HG03039 (cell line): ENCODE results near the gene UVSSA.

ENCODE experiments used
- ATAC-seq: cut with Tn5 transposase; IDR thresholded peaks from one replicate; pipeline ENCODE4 v1.9.1; 2021; ENCODE audit warnings: mild to moderate bottlenecking, moderate library complexity; ENCODE audit not compliant: unreplicated experiment

UVSSA gene, protein sequence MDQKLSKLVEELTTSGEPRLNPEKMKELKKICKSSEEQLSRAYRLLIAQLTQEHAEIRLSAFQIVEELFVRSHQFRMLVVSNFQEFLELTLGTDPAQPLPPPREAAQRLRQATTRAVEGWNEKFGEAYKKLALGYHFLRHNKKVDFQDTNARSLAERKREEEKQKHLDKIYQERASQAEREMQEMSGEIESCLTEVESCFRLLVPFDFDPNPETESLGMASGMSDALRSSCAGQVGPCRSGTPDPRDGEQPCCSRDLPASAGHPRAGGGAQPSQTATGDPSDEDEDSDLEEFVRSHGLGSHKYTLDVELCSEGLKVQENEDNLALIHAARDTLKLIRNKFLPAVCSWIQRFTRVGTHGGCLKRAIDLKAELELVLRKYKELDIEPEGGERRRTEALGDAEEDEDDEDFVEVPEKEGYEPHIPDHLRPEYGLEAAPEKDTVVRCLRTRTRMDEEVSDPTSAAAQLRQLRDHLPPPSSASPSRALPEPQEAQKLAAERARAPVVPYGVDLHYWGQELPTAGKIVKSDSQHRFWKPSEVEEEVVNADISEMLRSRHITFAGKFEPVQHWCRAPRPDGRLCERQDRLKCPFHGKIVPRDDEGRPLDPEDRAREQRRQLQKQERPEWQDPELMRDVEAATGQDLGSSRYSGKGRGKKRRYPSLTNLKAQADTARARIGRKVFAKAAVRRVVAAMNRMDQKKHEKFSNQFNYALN

DNA sequence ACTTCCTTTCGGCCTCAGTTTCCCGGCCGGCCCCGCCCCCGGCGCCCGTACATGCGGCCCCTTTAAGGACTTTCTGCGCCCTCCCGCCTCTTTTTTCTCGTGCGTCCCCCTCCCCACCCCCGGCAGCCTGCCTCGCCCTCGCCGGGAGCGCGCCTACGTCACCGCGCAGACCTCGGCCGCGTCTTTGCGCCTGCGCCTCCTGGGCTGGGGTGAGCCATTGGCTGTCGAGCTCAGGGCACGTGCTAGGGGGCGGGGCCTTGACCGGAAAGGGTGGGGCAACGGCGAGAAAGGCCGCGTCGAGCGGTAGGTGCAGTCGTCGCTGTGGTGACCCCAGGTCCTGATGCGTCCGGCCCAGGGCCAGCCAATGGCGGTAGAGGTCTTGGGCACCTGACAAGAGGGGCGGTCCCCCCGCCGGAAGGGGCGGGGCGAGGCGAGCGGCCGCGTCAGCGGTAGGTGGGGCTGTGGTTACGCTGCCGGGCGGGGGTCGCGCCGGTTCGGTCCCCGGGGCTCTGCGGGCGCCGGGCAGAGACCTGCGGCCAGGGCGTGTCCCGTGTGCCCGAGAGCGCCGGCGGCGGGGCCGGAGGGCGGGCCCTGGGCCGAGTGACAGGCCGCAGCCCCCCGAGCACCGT lies at the start of gene UVSSA:
TSS of gene UVSSA (plus strand) at position 428 of the 629 bp plus-strand sequence. CDS start 884 bp downstream, outside the sequence.
- ATAC-seq = peak; percentile 91

DNA sequence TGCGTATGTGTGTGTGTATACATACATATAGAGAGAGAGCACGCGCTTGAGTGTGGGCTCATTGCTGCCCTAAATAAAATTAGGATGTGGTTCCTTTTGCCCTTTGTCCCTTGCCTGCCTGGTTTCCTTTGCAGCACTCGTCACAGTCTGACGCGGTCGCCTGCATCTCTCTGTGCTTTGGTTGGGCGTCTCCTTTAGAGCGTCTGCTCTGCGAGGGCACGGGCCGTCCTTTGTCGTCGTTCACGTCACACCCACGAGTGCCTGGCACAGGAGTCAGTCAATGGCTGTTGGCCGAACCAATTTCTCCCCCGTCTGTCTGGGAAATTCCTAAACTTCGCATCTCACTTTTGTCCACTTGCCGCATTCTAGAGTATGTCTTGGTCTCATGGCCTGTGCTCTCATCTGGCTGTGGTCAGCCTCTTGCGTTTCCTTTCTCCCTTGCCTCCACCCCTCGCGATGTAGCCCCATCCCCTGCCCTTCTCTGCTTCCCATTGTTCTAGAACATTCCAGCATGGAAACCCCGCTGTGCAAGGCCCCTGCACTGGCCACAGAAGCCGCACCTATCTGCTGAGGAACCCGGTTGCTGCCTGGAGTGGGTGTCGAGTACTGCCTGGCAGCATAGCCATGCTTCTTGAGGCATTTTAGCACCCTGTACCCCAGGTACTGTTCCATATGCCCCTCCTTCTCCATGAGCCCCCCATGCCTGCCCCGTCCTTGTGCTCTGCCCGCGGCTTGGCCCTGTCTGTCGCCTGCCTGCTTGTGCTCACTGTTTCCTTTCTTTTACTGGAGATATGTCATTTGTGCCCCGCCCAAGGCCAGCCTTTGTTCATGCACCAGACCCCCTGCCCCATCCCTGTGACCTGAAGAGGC lies 49.3 kb upstream of the UVSSA start:
- no peak for ATAC-seq

DNA sequence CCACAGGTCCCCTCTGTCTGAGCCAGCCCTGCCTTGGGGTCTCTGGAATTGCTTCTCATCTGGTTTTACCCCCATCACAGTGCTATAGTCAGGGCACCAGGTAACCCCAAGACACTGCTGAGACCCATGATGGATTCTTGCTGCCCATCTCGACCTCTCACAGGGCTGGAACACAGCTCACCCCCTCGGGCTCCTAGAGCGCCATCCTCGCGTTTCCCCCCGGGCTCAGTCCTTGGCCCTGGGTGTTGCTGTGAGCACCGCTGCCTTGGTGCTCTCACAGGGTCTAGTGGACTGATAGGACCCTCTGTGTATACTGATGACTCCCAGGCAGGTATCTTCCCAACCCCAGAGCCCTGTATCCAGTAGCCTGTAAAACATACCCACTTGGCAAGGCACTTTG lies 48.5 kb upstream of the UVSSA start:
- no peak for ATAC-seq

DNA sequence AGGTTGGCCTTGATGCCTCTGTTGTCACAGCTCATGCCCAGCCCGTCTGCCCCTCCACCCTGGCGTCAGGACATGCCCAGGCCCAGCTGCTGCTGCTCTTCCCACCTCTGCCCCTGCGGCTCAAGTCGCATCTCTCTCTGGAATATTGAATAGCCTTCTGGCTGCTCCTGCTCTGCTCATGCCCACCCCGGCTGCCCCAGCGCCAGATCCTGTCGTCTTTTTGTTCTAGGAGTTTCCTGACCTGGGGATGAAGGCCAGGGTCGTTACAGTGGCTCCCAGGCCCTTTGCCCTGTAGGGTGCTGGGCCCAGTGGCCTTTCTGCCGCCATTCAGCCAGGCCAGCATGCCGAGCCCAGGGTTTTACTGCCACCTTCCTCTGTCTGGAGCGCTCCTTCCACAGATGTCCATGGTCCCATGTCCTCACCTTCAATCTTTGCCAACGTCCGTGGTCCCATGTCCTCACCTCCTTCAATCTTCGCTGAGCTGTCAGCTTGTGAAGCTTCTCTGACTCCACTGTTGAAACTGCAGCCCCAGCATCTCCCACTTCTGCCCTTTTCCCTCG lies 47.6 kb upstream of the UVSSA start:
- no peak for ATAC-seq

DNA sequence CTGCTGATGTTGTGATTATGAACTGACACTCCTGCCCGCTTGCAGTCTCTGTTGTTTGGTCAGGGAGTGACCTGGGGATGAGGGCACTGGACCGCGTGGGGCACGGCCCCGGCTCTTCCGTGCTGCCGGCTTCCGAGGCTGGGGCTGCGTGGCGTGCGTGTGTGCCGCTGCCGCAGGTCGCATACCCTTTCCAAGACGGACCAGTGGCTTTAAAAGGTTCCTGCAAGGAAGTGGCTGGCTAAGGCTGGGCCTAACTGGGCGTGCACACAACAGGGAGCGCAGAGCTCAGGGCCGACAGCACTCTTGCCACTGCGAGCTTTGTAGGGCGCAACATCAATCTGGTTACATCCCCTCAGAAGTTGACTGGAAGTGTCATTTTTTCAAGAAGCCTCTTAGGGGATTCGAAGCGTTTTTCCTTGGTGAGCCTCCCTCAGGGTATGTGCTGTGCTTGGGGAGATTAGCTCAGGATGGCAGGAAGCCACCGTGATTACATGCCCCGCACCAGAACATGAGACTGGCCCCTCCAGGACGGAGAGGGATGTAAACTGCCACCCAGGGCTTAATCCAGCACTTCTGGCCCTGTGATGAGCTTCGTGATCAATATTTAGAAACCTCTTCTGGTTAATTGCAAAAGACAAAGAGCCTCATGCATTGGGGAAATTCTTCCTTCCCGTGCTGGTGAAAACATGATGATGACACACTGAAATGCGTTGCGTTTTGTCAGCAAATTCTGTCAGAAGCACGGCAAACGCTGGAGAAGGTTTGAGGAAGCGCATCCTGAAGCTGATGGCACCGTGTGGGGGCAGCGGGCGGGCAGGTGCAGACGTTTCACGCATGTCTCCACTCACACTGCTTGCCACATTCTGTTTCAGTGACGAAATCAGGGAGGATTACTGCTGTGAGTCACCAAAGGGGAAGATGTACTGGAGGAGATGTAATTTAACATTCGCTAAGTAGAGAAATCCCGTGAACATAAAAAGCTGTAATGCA lies 46.2 kb upstream of the UVSSA start:
- ATAC-seq = no peak

DNA sequence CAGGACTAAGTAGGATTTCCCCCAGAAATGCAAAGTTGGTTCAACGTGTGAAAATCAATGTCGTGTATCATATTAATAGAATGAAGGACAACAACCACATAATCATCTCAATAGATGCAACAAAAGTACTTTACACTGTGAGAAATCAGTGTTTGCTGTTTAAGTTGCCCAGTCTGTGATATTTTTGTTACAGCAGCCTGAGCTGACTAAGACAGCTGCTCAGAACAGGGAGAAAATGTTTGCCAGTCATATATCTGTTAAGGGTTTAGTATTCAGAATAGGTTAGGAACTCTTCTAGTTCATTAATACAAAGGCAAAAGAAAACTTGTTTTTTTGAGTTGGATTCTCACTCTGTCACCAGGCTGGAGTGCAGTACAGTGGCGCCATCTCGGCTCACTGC lies 44.8 kb upstream of the UVSSA start:
- no peak for ATAC-seq

DNA sequence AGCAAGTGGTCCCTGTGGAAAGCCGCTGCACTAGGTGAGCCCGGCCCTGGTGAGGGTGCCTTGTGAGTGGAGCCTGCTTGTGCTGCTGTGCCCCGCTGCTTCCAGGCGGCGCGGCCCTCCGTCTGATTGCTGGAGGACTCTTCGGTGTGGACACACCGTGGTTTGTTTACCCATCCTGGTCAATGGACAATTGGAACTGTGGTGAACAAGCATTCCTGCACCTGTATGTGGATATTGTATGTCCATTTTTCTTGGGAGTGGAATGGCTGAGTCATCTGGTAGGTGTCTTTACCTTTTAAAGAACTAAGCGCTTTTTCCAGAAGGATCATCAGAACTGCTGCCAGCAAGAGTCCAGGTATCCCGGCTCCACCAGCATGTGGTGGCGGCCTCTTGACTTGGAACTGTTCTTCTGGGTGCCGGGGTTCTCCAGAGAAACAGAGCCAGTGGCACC lies 41.7 kb upstream of the UVSSA start:
- no peak for ATAC-seq

DNA sequence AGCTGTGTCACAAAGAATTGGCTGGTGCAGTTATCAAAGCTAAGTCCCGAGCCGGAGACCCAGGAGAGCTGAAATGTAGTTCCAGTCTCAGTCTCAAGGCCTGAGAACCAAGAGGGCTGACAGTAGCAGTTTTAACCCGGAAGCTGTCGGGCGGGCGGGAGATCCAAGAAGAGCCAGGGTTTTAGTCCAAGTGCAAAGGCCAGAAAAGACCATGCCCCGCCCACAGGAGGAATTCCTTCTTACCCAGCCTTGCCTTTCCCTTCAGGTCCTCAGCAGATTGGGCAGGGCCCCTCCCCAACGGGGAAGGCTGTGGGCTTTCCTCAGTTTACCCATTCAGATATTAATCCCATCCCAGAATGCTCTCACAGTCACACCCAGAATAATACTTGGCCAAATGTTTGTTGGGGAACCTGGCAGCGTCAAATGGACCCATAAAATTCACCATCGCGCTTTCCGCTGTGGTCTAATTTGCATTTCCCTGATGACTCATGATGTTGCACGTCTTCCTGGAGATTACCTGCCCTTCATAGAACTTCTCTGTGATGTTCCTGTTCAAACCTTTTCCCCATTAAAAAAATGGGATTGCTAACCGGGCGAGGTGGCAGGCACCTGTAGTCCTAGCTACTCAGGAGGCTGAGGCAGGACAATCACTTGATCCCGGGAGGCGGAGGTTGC lies 41.1 kb upstream of the UVSSA start:
- ATAC-seq = no peak

DNA sequence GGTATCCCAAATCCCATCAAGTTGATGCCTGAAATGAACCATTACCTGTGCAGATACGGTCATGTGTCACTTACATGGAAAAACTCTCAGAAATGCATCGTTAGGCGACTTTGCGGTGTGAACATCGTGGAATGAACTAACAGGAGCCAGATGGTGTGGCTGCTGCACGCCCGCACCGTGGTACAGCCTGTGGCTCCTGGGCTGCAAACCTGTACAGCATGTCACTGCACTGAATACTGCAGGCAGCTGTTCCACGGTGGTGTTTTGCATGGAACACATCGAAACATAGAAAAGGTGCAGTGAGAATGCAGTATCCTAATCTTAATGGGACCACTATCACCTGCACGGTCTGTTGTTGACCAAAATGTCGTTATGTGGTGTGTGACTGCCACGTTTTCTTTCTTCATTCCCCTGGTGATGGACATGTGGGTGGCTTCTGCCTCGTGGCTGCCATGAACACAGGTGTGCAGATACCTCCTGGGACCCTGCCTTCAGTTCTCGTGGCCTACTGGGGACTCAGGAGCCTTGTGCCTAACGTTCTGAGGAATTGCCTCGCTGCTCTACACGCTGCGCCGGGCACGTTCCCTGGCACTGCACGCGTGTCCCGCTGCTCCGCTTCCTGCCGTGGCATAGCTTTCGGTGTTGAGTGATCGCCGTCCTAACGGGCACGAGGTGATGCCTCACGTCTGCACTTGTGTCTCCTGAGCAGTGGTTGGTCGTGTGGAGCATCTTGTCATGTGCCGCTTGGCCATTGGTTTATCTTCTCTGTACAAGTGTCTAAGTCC lies 38.9 kb upstream of the UVSSA start:
- no peak for ATAC-seq

DNA sequence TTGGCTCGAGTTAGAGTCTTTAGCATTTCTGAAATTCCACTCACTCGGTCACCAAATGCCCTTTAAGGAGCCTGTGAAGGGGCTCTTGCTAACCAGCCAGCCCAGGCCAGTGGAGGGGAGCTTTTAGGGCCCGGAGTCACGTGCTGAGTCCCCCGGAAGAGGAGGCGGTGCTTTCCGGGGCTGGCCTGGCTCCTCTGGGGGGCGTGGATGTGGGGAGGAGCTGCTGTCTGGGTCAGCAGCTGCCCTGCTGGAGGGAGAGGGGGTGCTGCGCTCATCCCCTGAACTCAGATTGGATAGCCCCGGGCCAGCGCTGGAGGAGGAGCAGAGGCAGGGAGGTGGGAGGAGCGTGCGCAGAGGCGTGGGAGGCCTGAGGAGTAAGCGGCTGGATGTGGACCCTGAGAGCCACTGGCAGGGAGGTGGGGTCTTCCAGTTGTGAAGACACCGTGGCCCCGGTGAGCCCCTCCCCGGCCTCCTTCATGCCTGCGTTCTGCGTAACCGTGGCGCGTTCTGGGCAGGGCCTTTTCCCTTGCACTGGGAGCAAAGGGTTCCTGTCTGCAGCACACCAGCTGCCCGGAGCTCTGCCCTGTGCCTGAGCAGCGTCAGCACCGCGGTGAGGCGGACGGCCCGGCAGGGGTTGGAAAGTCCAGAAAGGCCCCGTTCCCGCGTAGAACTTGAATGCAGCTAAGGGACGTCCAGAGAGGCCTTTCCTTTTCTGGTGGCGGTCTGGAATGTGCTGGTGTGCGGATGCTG lies 37.6 kb upstream of the UVSSA start:
- no peak for ATAC-seq

DNA sequence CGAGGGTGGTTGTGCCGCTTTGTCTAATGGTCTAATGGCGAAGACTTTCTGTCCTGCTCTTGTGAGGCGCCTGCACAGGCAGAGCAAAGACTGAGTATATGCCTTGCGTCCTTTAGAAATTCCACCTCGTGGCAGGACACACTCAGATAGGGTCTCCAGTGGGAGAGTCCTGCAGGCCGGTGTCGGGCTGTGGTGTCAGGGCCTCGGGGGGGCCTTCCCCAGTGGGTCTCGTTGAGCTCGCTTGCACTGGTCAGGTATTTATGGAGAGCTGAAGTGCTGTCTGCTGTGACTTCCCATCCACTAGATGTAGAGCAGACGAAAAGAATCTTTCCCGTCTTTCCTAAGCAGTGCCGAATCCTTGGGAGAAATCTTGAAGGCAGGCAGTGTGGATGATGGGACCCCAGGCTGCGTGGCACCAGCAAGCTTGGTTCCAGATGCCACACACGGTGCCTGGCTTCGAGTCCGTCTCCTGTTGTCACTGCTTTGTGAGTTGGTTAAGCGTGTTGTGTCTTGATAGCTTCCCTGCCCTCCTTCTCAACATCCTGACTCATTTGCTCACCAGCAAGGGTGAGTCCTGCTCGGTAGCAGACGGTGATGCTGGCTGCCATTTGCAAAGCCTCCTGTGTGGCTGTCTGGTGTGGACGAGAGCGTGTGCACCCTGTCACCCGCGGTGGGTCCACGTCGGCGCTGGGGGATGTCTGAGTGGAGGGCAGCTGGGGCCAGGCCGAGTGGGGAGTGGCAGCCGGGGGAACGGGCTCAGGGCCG lies 36.8 kb upstream of the UVSSA start:
- ATAC-seq = no peak

DNA sequence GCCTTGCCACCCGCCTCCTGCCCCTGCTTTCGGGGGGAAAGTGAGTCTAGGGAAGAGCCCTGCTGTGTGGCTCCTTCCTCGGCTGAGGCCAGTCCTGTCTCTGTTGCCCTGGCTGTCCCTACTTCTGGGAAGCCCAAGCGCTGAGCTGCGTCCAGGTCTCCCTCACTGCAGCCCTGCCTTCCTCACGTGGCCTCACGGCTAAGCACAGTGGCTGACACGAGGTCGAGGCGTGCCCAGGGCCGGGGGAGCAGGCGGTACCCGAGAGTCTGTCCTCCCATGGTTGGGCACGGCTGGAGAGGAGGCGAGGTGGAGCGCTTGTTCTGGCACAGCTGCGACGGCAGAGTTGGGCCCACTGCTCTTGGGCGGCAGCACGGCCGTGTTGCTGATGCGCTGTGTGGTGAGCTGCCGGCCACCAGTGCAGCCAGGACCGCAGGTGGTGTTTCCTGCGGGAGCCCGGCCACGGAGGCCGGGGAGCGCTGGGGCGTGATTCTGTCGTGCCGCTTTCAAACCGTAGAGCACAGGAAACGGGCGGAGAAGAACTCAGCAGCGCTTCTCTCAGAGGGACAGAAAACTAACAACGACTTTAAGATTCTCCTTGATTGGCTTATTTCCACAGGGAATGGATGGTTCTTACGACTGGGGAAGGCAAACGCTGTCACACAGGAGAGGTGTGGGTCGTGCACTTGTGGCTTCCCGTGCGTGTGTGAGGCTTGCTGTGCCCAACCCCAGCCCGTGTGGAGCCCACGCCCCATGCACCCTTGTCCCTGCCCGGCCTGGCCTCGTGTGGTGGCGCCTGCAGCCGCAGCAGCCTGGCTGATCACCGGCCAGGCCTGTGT lies 36.0 kb upstream of the UVSSA start:
- ATAC-seq = no peak

DNA sequence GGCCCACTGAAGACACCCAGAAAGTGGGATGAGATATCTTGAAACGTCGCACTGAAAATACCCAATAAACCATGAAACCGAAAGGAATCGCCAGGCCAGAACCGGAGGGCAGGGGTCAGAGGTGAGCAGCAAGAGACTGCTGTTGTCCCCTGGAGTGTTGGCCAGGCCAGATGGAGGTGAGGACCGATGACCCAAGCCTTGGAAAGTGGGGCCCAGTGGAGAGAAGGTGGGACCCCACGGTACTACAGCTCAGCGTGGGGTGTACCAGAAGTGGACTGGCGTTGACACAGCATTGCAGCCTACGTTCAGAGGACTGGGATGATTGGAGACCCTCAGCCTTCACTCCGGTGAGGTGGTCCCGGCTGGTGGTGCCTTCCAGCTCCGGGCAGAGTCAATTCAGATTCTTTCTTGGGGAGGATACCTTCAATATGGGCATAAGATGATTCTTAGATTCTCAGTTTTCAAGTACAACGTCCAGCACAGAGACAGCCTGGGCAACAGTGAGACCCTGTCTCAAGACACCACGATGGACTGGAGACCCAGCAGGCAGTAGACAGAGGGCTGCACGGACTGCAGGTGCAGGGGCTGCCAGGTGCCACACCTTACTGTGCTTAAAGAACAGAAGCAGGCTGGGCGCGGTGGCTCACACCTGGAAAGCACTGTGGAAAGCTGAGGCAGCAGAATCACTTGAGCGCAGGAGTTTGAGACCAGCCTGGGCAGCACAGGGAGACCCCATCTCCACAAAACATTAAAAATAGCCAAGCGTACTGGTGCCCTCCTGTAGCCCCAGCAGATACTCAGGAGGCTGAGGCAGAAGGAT lies 34.0 kb upstream of the UVSSA start:
- ATAC-seq = no peak

DNA sequence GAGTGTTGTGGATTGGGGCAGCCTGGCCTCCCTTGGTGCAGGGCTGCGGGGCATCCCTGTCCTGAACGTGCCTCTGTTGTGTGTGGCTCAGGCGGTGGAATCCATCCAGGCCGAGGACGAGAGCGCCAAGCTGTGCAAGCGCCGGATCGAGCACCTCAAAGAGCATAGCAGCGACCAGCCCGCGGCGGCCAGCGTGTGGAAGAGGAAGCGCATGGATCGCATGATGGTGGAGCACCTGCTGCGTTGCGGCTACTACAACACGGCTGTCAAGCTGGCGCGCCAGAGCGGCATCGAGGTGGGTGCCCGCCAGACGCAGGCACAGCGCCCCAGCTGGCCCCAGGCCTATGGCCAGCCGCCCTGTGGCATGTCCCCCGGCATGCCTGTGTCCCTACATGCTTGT lies 31.7 kb upstream of the UVSSA start:
- ATAC-seq = no peak
